WTC11 (cell line): ENCODE measurements around the gene ZGPAT. TPM values are rescaled to one million over a fixed set of nuclear protein-coding genes. Genes with fewer than 3 reads are reported as not detected.

Experiments used
- ATAC-seq: fragments of 200-7000 bp; cut with Tn5 transposase; 2 replicates; pipeline ENCODE4 v1.10.0; 2021; ENCODE audit warnings: mild to moderate bottlenecking, moderate library complexity
- CTCF ChIA-PET: fragments of 300-600 bp; sonication (Branson Sonifier 250); formaldehyde crosslinking; loops from one replicate; lab custom pipeline; 2021; ENCODE audit warnings: antibody characterized with exemption; lab: Charles Lee
- POLR2A ChIA-PET: fragments of 350-600 bp; sonication (Branson Sonifier 250); formaldehyde crosslinking; loops from one replicate; lab custom pipeline; 2021; ENCODE audit warnings: antibody characterized with exemption; lab: Charles Lee
- DNase-seq: peaks from one replicate; pipeline ENCODE4 v3.0.0; 2021; ENCODE audit warnings: low spot score
- H3K27ac Mint-ChIP-seq: 2 replicates; pipeline ENCODE4 v1.8.0; 2021; ENCODE audit warnings: mixed read lengths
- H3K27me3 Mint-ChIP-seq: 2 replicates; pipeline ENCODE4 v1.8.0; 2021; ENCODE audit warnings: low read depth, mild to moderate bottlenecking, moderate library complexity, mixed read lengths
- H3K36me3 Mint-ChIP-seq: 2 replicates; pipeline ENCODE4 v1.8.0; 2021; ENCODE audit warnings: mixed read lengths
- H3K4me1 Mint-ChIP-seq: 2 replicates; pipeline ENCODE4 v1.8.0; 2022; ENCODE audit warnings: mixed read lengths
- H3K4me3 Mint-ChIP-seq: 2 replicates; pipeline ENCODE4 v1.8.0; 2021; ENCODE audit warnings: mild to moderate bottlenecking, moderate library complexity, mixed read lengths
- H3K9me3 Mint-ChIP-seq: 2 replicates; pipeline ENCODE4 v1.8.0; 2021; ENCODE audit warnings: mixed read lengths
- ATF1 ChIP-seq: sonication (generic); formaldehyde crosslinking; IDR thresholded peaks from 2 replicates; pipeline ENCODE4 v1.8.1; 2023; ENCODE audit warnings: mild to moderate bottlenecking, moderate library complexity, missing genetic modification reagents
- ESRRA ChIP-seq: sonication (generic); formaldehyde crosslinking; IDR thresholded peaks from 2 replicates; pipeline ENCODE4 v1.8.1; 2022; ENCODE audit warnings: mild to moderate bottlenecking, missing genetic modification reagents, borderline replicate concordance
- FOXJ3 ChIP-seq: sonication (generic); formaldehyde crosslinking; IDR thresholded peaks from 2 replicates; pipeline ENCODE4 v1.9.0; 2021; ENCODE audit warnings: missing genetic modification reagents, mild to moderate bottlenecking, borderline replicate concordance
- FOXP1 ChIP-seq: sonication (generic); formaldehyde crosslinking; IDR thresholded peaks from 2 replicates; pipeline ENCODE4 v1.8.0; 2022; ENCODE audit warnings: missing genetic modification reagents, mild to moderate bottlenecking, moderate library complexity, borderline replicate concordance
- KAT7 ChIP-seq: sonication (generic); formaldehyde crosslinking; IDR thresholded peaks from 2 replicates; pipeline ENCODE4 v1.8.1; 2023; ENCODE audit warnings: missing genetic modification reagents, mild to moderate bottlenecking, borderline replicate concordance
- MYBL2 ChIP-seq: sonication (generic); formaldehyde crosslinking; IDR thresholded peaks from 2 replicates; pipeline ENCODE4 v1.8.1; 2023; ENCODE audit warnings: mild to moderate bottlenecking, moderate library complexity, missing genetic modification reagents
- NR3C1 ChIP-seq: sonication (generic); formaldehyde crosslinking; conservative IDR thresholded peaks from 2 replicates; pipeline ENCODE4 v1.8.1; 2023; ENCODE audit warnings: low read depth, mild to moderate bottlenecking, missing genetic modification reagents
- RELA ChIP-seq: sonication (generic); formaldehyde crosslinking; IDR thresholded peaks from 2 replicates; pipeline ENCODE4 v1.8.1; 2022; ENCODE audit warnings: missing genetic modification reagents, mild to moderate bottlenecking, borderline replicate concordance
- TEAD4 ChIP-seq: sonication (generic); formaldehyde crosslinking; IDR thresholded peaks from 2 replicates; pipeline ENCODE4 v1.8.0; 2022; ENCODE audit warnings: mild to moderate bottlenecking, missing genetic modification reagents
- TP53 ChIP-seq: sonication (generic); formaldehyde crosslinking; IDR thresholded peaks from 2 replicates; pipeline ENCODE4 v1.8.1; 2023; ENCODE audit warnings: mild to moderate bottlenecking, missing genetic modification reagents
- ZNF317 ChIP-seq: sonication (generic); formaldehyde crosslinking; IDR thresholded peaks from 2 replicates; pipeline ENCODE4 v1.8.1; 2023; ENCODE audit warnings: low read depth, mild to moderate bottlenecking, moderate library complexity, missing genetic modification reagents, borderline replicate concordance
- ZNF671 ChIP-seq: fragments of 250-450 bp; sonication (Bioruptor Pico); IDR thresholded peaks from 2 replicates; pipeline ENCODE4 v1.8.0; 2021; ENCODE audit warnings: mild to moderate bottlenecking
- total RNA-seq: library from RNA; stranded (reverse); gene quantifications from 3 replicates; pipeline ENCODE4 v1.2.3, GENCODE V29; 2021
- TF ChIP-seq, protein P1 (sequence below): sonication (generic); formaldehyde crosslinking; IDR thresholded peaks from 2 replicates; pipeline ENCODE4 v1.8.1; 2023; ENCODE audit warnings: mild to moderate bottlenecking, missing genetic modification reagents, moderate library complexity
- TF ChIP-seq, protein P2 (sequence below): fragments of 250-450 bp; sonication (Bioruptor Pico); conservative IDR thresholded peaks from 2 replicates; pipeline ENCODE4 v1.9.0; 2021; ENCODE audit warnings: mild to moderate bottlenecking
- TF ChIP-seq, protein P3 (sequence below): sonication (generic); formaldehyde crosslinking; IDR thresholded peaks from 2 replicates; pipeline ENCODE4 v1.8.1; 2022; ENCODE audit warnings: missing genetic modification reagents, borderline replicate concordance
- TF ChIP-seq, protein P4 (sequence below): fragments of 250-450 bp; sonication (Bioruptor Pico); IDR thresholded peaks from 2 replicates; pipeline ENCODE4 v1.8.0; 2021; ENCODE audit warnings: mild to moderate bottlenecking
- TF ChIP-seq, protein P5 (sequence below): sonication (generic); formaldehyde crosslinking; IDR thresholded peaks from 2 replicates; pipeline ENCODE4 v1.8.1; 2023; ENCODE audit warnings: mild to moderate bottlenecking, missing genetic modification reagents, borderline replicate concordance
- TF ChIP-seq, protein P6 (sequence below): sonication (generic); formaldehyde crosslinking; IDR thresholded peaks from 2 replicates; pipeline ENCODE4 v1.8.0; 2022; ENCODE audit warnings: mild to moderate bottlenecking, missing genetic modification reagents
- TF ChIP-seq, protein P7 (sequence below): sonication (generic); formaldehyde crosslinking; IDR thresholded peaks from 2 replicates; pipeline ENCODE4 v1.8.1; 2022; ENCODE audit warnings: low read depth, mild to moderate bottlenecking, moderate library complexity, missing genetic modification reagents, borderline replicate concordance

Gene ZGPAT
- total RNA-seq, 1 experiment from 2014 or later = 28.3 TPM

DNA sequence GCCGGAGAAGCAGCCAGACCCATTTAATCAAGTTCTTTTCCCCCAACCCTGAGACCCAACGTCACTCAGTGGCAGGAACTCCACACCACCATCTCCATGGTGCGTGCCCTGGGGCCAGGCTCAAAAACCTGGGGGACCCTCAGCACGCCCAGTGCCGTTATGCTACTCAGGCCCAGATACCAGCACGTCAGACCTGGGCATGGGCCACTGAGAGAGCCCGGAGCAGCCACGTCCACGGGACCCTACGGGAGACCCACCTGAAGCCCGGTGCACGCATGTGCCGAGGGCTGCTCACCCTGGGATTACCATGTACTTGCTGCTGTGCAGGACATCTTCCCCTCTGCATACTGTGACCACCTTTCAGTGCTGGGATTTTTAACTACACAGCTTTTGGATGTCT lies 45.5 kb downstream of the ZGPAT start:
- TF ChIP-seq MYBL2 (CRISPR knock-in tag) (no peak), ESRRA (CRISPR knock-in tag) (no peak), ZNF671 (CRISPR knock-in tag) (no peak), ATF1 (no peak), FOXP1 (CRISPR knock-in tag) (no peak), KAT7 (CRISPR knock-in tag) (no peak), FOXJ3 (CRISPR knock-in tag) (no peak), TEAD4 (no peak), NR3C1 (CRISPR knock-in tag) (no peak), ZNF317 (CRISPR knock-in tag) (no peak), RELA (no peak), TP53 (no peak)
- TF ChIP-seq, protein P1, sequence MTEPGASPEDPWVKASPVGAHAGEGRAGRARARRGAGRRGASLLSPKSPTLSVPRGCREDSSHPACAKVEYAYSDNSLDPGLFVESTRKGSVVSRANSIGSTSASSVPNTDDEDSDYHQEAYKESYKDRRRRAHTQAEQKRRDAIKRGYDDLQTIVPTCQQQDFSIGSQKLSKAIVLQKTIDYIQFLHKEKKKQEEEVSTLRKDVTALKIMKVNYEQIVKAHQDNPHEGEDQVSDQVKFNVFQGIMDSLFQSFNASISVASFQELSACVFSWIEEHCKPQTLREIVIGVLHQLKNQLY (CRISPR knock-in tag) = no peak
- TF ChIP-seq, protein P2, sequence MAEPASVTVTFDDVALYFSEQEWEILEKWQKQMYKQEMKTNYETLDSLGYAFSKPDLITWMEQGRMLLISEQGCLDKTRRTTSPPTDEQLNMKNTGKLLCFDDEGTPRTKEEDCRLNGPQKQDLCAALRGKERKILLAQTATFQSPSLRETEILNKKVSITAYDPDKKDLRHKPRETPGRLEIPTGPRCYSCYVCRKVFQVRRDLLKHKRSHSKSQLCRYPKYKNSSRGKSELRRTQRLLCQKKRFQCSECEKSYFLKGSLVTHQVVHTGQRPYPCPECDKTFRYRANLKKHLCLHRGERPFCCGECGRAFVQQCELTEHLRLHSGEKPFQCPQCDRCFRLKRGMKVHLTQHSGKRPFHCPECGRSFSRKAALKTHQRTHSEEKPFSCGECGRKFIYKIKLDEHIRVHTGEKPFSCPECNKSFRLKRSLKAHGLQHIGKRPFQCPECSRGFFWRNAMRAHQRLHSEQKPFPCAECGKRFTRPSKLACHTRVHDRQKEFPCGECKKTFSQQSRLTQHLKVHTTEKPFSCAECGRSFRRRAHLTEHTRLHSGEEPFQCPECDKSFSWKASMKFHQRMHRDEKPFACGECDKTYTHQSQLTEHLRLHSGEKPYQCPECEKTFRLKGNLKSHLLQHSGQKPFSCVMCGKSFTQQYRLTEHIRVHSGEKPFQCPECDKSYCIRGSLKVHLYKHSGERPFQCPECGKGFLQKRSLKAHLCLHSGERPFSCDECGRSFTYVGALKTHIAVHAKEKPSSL (CRISPR knock-in tag) = no peak
- TF ChIP-seq, protein P3, sequence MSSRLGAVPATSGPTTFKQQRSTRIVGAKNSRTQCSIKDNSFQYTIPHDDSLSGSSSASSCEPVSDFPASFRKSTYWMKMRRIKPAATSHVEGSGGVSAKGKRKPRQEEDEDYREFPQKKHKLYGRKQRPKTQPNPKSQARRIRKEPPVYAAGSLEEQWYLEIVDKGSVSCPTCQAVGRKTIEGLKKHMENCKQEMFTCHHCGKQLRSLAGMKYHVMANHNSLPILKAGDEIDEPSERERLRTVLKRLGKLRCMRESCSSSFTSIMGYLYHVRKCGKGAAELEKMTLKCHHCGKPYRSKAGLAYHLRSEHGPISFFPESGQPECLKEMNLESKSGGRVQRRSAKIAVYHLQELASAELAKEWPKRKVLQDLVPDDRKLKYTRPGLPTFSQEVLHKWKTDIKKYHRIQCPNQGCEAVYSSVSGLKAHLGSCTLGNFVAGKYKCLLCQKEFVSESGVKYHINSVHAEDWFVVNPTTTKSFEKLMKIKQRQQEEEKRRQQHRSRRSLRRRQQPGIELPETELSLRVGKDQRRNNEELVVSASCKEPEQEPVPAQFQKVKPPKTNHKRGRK (CRISPR knock-in tag) = no peak
- TF ChIP-seq, protein P4, sequence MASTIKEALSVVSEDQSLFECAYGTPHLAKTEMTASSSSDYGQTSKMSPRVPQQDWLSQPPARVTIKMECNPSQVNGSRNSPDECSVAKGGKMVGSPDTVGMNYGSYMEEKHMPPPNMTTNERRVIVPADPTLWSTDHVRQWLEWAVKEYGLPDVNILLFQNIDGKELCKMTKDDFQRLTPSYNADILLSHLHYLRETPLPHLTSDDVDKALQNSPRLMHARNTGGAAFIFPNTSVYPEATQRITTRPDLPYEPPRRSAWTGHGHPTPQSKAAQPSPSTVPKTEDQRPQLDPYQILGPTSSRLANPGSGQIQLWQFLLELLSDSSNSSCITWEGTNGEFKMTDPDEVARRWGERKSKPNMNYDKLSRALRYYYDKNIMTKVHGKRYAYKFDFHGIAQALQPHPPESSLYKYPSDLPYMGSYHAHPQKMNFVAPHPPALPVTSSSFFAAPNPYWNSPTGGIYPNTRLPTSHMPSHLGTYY (CRISPR knock-in tag) = no peak
- TF ChIP-seq, protein P5, sequence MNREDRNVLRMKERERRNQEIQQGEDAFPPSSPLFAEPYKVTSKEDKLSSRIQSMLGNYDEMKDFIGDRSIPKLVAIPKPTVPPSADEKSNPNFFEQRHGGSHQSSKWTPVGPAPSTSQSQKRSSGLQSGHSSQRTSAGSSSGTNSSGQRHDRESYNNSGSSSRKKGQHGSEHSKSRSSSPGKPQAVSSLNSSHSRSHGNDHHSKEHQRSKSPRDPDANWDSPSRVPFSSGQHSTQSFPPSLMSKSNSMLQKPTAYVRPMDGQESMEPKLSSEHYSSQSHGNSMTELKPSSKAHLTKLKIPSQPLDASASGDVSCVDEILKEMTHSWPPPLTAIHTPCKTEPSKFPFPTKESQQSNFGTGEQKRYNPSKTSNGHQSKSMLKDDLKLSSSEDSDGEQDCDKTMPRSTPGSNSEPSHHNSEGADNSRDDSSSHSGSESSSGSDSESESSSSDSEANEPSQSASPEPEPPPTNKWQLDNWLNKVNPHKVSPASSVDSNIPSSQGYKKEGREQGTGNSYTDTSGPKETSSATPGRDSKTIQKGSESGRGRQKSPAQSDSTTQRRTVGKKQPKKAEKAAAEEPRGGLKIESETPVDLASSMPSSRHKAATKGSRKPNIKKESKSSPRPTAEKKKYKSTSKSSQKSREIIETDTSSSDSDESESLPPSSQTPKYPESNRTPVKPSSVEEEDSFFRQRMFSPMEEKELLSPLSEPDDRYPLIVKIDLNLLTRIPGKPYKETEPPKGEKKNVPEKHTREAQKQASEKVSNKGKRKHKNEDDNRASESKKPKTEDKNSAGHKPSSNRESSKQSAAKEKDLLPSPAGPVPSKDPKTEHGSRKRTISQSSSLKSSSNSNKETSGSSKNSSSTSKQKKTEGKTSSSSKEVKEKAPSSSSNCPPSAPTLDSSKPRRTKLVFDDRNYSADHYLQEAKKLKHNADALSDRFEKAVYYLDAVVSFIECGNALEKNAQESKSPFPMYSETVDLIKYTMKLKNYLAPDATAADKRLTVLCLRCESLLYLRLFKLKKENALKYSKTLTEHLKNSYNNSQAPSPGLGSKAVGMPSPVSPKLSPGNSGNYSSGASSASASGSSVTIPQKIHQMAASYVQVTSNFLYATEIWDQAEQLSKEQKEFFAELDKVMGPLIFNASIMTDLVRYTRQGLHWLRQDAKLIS (CRISPR knock-in tag) = no peak
- TF ChIP-seq, protein P6, sequence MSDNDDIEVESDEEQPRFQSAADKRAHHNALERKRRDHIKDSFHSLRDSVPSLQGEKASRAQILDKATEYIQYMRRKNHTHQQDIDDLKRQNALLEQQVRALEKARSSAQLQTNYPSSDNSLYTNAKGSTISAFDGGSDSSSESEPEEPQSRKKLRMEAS (CRISPR knock-in tag) = no peak
- TF ChIP-seq, protein P7, sequence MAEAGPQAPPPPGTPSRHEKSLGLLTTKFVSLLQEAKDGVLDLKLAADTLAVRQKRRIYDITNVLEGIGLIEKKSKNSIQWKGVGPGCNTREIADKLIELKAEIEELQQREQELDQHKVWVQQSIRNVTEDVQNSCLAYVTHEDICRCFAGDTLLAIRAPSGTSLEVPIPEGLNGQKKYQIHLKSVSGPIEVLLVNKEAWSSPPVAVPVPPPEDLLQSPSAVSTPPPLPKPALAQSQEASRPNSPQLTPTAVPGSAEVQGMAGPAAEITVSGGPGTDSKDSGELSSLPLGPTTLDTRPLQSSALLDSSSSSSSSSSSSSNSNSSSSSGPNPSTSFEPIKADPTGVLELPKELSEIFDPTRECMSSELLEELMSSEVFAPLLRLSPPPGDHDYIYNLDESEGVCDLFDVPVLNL (CRISPR knock-in tag) = no peak
- no peak for ATAC-seq
- POLR2A ChIA-PET = no interaction called here
- H3K4me1 Mint-ChIP-seq = peaks cover 10% of the 10 kb centered on the region
- no peaks in the 10 kb centered on the region for H3K27me3 Mint-ChIP-seq
- no peaks in the 10 kb centered on the region for H3K9me3 Mint-ChIP-seq
- DNase-seq = no peak
- H3K27ac Mint-ChIP-seq = no peak overlapping the region
- CTCF ChIA-PET = interaction anchor here (0.9 to 4.3 kb wide), 3 partner anchors 22 to 102 kb away, joined by 3 to 29 read pairs (median 3); no protein-coding TSS in a partner anchor
- no peaks in the 10 kb centered on the region for H3K36me3 Mint-ChIP-seq
- H3K4me3 Mint-ChIP-seq = no peak overlapping the region
